Measurements from ENCODE around the gene TPBGL.

DNA sequence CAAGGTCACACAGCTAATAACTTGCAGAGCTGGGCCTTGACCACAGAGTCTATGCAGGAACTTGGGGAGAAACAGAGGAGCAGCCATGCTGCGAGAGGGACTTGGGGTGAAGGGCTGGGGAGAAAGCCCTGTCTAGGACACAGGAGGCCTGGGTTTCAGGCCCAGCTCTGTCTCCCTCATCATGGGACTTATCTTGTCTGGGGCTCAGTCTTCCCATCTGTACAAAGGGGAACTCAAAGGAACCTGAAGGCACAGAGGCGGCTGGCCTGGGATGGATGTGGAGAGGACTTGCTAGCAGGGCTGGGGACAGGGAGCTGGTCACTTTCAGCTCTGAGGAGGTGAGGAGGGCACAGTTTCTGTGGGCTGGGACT, 36.9 kb upstream of the TPBGL start:
- TF ChIP-seq POLR2A (IDR thresholded peaks at IDR 0.05) (no peak), POLR2AphosphoS5 (IDR thresholded peaks at IDR 0.05) (no peak)
- TF ChIP-seq, protein P1, sequence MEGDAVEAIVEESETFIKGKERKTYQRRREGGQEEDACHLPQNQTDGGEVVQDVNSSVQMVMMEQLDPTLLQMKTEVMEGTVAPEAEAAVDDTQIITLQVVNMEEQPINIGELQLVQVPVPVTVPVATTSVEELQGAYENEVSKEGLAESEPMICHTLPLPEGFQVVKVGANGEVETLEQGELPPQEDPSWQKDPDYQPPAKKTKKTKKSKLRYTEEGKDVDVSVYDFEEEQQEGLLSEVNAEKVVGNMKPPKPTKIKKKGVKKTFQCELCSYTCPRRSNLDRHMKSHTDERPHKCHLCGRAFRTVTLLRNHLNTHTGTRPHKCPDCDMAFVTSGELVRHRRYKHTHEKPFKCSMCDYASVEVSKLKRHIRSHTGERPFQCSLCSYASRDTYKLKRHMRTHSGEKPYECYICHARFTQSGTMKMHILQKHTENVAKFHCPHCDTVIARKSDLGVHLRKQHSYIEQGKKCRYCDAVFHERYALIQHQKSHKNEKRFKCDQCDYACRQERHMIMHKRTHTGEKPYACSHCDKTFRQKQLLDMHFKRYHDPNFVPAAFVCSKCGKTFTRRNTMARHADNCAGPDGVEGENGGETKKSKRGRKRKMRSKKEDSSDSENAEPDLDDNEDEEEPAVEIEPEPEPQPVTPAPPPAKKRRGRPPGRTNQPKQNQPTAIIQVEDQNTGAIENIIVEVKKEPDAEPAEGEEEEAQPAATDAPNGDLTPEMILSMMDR (IDR thresholded peaks at IDR 0.05 in 8 of 11, conservative IDR thresholded peaks at IDR 0.05 in 3 of 11): no peak
